GM12878 (cell line): Measurements from ENCODE around the gene EPS8. TPM values are rescaled to one million over a fixed set of nuclear protein-coding genes. Genes with fewer than 3 reads are reported as not detected.
"Not testable (repeated sequence)": the region's sequence is repeated elsewhere in the genome, so short reads cannot be mapped to it uniquely, and the experiment has no call there.

Experiments used
- ATAC-seq: fragments of 200-7000 bp; cut with Tn5 transposase; 3 replicates; pipeline ENCODE4 v1.9.1; 2020; ENCODE audit warnings: mild to moderate bottlenecking, moderate library complexity
- BruUV-seq: library from RNA; stranded (reverse); fragments of 400-500 nt; replicated peaks from 2 replicates; lab custom pipeline; 2021; lab: Mats Ljungman, UMichigan
- CTCF ChIA-PET: fragments of 300-600 bp; sonication (Branson Sonifier 250); formaldehyde crosslinking; extraction: SDS; loops from one replicate; lab custom pipeline; 2021; ENCODE audit warnings: inconsistent platforms; lab: Yijun Ruan, JAX
- POLR2A ChIA-PET: fragments of 350-600 bp; formaldehyde crosslinking; extraction: SDS; loops from one replicate; lab custom pipeline; 2021; ENCODE audit warnings: inconsistent platforms; lab: Charles Lee
- RAD21 ChIA-PET: fragments of 300-600 bp; sonication (Branson Sonifier 250); formaldehyde crosslinking; loops from one replicate; lab custom pipeline; 2023; ENCODE audit warnings: antibody characterized with exemption; ENCODE audit not compliant: unreplicated experiment; lab: Charles Lee
- SMC1A ChIA-PET: fragments of 300-600 bp; sonication (Branson Sonifier 250); formaldehyde crosslinking; loops from one replicate; lab custom pipeline; 2023; ENCODE audit not compliant: unreplicated experiment, uncharacterized antibody; lab: Charles Lee
- DNase-seq: peaks from one replicate; pipeline ENCODE4 v3.0.0-alpha.2; 2011; ENCODE audit warnings: low read depth, low spot score
- FAIRE-seq: peaks from 3 replicates; lab custom pipeline; 2011; peaks lifted over from hg19 to GRCh38; lab: Jason Lieb, UNC
- H2AFZ ChIP-seq: 2 replicates; pipeline ENCODE4 v1.6.0; 2011; ENCODE audit warnings: low read depth, low read length, control low read depth; ENCODE audit not compliant: control insufficient read depth
- H3K27ac ChIP-seq: 2 replicates; pipeline ENCODE4 v1.5.1; 2011; ENCODE audit warnings: control low read depth; ENCODE audit not compliant: control insufficient read depth, insufficient read depth
- H3K27me3 ChIP-seq, 2 experiments: replicated peaks in 1 of 2; 2 replicates each; pipeline versions ENCODE4 v1.6.0 to v1.6.1; 2011; ENCODE audit warnings: low read length in 1 of 2; ENCODE audit not compliant: control insufficient read depth in 2 of 2, insufficient read depth in 2 of 2
- H3K36me3 ChIP-seq, 2 experiments: 2 replicates each; pipeline ENCODE4 v1.5.1; 2011; ENCODE audit warnings: low read length in 1 of 2; ENCODE audit not compliant: control insufficient read depth in 2 of 2, insufficient read depth in 2 of 2
- H3K4me1 ChIP-seq: 2 replicates; pipeline ENCODE4 v1.6.1; 2011; ENCODE audit warnings: mild to moderate bottlenecking, low read length, moderate library complexity, mixed read lengths; ENCODE audit not compliant: control insufficient read depth, insufficient read depth
- H3K4me2 ChIP-seq: 2 replicates; pipeline ENCODE4 v1.6.0; 2011; ENCODE audit warnings: control low read depth; ENCODE audit not compliant: control insufficient read depth, insufficient read depth
- H3K4me3 ChIP-seq: fragments of 200-600 bp; sonication (generic); 2 replicates; pipeline ENCODE4 v1.5.1; 2016
- H3K79me2 ChIP-seq: 2 replicates; pipeline ENCODE4 v1.6.0; 2011; ENCODE audit warnings: low read length; ENCODE audit not compliant: control insufficient read depth, insufficient read depth
- H3K9ac ChIP-seq: 2 replicates; pipeline ENCODE4 v1.8.0; 2011; ENCODE audit warnings: low read length, control low read depth, mixed read lengths; ENCODE audit not compliant: control insufficient read depth, insufficient read depth
- H3K9me3 ChIP-seq: replicated peaks from 3 replicates; pipeline ENCODE4 v1.5.1; 2011; ENCODE audit warnings: mild to moderate bottlenecking, low read length; ENCODE audit not compliant: control insufficient read depth, insufficient read depth
- H4K20me1 ChIP-seq: 2 replicates; pipeline ENCODE4 v1.6.0; 2011; ENCODE audit not compliant: control insufficient read depth, insufficient read depth
- RCOR1 ChIP-seq: conservative IDR thresholded peaks from 2 replicates; pipeline ENCODE4 v1.6.1; 2012; ENCODE audit warnings: low read depth, low read length, improper control_type of control experiment
- SREBF2 ChIP-seq: IDR thresholded peaks from 2 replicates; pipeline ENCODE4 v1.6.1; 2012; ENCODE audit warnings: mild to moderate bottlenecking, low read length
- TCF7 ChIP-seq: IDR thresholded peaks from 2 replicates; pipeline ENCODE4 v1.6.1; 2014; ENCODE audit warnings: antibody characterized with exemption, borderline replicate concordance
- WGBS: methylation state at CpG from one replicate; pipeline ENCODE4 v1.1.6; 2016; ENCODE audit warnings: low lambda C conversion rate; ENCODE audit not compliant: insufficient replicate concordance, insufficient coverage; ENCODE audit errors: missing lambda C conversion rate; 5-methylcytosine and 5-hydroxymethylcytosine counted together
- in situ Hi-C: fragments of 300-500 bp; cut with MboI; formaldehyde crosslinking; loops from 9 replicates; pipeline ENCODE4 v1.14.3; 2018; ENCODE audit warnings: mixed read lengths
- intact Hi-C: fragments of 100-400 bp; cut with micrococcal nuclease; formaldehyde crosslinking; loops from one replicate; pipeline ENCODE4 v1.14.2; 2022; ENCODE audit not compliant: unreplicated experiment
- polyA plus RNA-seq, 11 experiments: library from polyadenylated mRNA; depleted of rRNA in 4 of 11; unstranded in 6 of 11; stranded (reverse) in 5 of 11; fragments of >200 nt; fragmentation: Nextera tagmentation in 4 of 11; fragmentation: Illumina TruSeq in 1 of 11; extraction: Ambion mirVana in 4 of 11; extraction: Trizol in 1 of 11; gene quantifications; 1 replicate in 1 of 11; 2 replicates in 10 of 11; pipeline versions ENCODE4 v1.2.1 to v1.2.3, GENCODE V29; 2011 to 2016; ENCODE audit warnings: inconsistent platforms in 2 of 11, missing spikeins in 2 of 11, low read depth in 1 of 11
- total RNA-seq, 4 experiments: library from RNA; depleted of rRNA in 3 of 4; stranded (reverse); fragments of >200 nt in 3 of 4; fragmentation: Illumina TruSeq in 1 of 4; extraction: Trizol in 1 of 4; gene quantifications; 2 replicates each; pipeline versions ENCODE4 v1.2.1 to v1.2.3, GENCODE V29; 2013 to 2021

The EPS8 gene
- total and polyA plus RNA-seq, 10 of the 15 experiments (the other 5 are each of a cell fraction or from before 2014, with no cell fraction given): 1.3 to 127 (median 3.4) TPM

DNA sequence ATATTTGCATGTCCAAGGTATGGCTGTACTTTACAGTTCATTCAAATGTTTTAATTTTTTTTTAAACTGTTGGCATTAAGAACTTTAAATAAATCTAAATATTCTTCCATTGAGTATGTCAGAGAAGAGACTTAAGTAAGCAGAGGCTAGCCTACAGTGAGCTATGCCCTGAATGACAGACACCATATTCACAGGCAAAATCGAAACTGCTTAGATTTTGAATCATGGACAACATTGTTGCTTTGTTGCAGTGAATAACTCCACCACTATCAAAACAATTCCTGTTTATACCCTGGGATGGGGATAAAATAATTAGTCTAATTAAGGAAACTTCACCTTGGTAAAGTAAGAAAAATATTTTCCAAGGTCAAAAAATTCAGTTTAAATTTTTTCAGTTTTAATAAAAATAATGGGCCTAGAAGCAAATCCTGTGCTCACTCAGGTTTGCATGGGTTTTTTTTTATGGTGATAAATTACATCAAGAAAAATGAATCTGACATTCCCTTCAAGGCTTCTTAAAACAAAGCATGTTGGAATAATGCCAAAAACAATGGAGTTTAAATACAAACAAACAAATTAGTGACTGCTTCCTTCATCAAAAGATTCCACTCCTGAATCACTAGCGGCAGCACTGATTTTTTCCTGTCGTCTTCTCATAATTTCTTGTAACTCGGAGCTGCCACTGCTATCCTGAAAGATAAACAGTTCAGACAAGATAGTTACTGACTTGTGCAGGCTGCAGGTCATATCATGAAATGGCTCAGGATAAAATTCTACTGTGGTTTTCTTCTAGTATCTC, 168.2 kb downstream of the EPS8 start:
- no peak for FAIRE-seq
- no peak overlapping the region for H3K4me3 ChIP-seq
- ATAC-seq: no peak
- H3K79me2 ChIP-seq: no peaks in the 10 kb centered on the region
- H3K9ac ChIP-seq: no peak overlapping the region
- ChIA-PET POLR2A (interaction anchor here (1.3 kb wide), 1 partner anchor 10 kb away, joined by 4 read pairs; no protein-coding TSS in a partner anchor), SMC1A (interaction anchor here (1.3 to 4.6 kb wide), 2 partner anchors 12 to 36 kb away, joined by 4 to 23 read pairs; no protein-coding TSS in a partner anchor)
- TF ChIP-seq TCF7 (no peak), SREBF2 (no peak), RCOR1 (no peak)
- TF ChIP-seq, all 136 proteins: peak for 0
- Histone ChIP-seq H3K36me3 (no peaks in the 10 kb centered on the region), H3K4me2 (no peak overlapping the region), H4K20me1 (no peaks in the 10 kb centered on the region), H2AFZ (no peak overlapping the region), H3K27me3 (no peaks in the 10 kb centered on the region), H3K9me3 (no peaks in the 10 kb centered on the region), H3K27ac (no peak overlapping the region), H3K4me1 (no peaks in the 10 kb centered on the region)
- CTCF ChIA-PET: no interaction called here
- intact Hi-C loops (no loop called here), in situ Hi-C loops (no loop called here)
- WGBS: 80% methylated on average over 4 of the region's 4 CpGs
- RAD21 ChIA-PET: no interaction called here
- no TSS peak for BruUV-seq
- DNase-seq: no peak

DNA sequence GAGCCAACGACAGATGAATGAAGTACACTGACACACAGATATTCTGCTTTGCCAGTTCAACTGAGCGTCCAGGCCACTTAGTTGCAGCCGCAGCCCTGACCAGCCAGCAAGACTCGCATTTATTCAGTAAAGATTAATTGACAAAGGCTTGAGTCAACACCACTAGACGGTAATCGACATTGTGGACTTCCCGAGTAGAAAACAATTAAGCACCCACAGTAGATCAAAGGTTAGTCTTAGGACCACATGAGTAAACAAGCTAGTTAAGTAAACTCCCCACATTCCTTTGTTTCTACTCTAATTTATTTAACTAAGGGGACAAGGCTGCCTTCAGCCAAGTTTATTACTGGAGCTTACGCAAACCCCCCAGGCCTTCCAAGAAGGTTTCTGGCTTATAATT, 172.7 kb downstream of the EPS8 start:
- ChIA-PET POLR2A (interaction anchor here (1.0 kb wide), 1 partner anchor 11 kb away, joined by 3 read pairs; no protein-coding TSS in a partner anchor), CTCF (interaction anchor here (0.6 kb wide), 1 partner anchor 1161 kb away, joined by 3 read pairs; no protein-coding TSS in a partner anchor), SMC1A (interaction anchor here (0.6 kb wide), 1 partner anchor 152 kb away, joined by 4 read pairs; no protein-coding TSS in a partner anchor)
- FAIRE-seq, RAD21 ChIA-PET, H3K36me3 ChIP-seq, H3K4me2 ChIP-seq, H3K9ac ChIP-seq, H3K79me2 ChIP-seq, DNase-seq, intact Hi-C loops, ATAC-seq, H3K4me1 ChIP-seq, H3K27ac ChIP-seq, in situ Hi-C loops, H2AFZ ChIP-seq, H4K20me1 ChIP-seq, BruUV-seq, H3K27me3 ChIP-seq, H3K9me3 ChIP-seq, H3K4me3 ChIP-seq: not testable (repeated sequence)
- 91% methylated on average over 8 of the region's 8 CpGs for WGBS
